Stromal cell of bone marrow (primary cell): ENCODE data around the gene KRTAP3-3.

Source experiments
- DNase-seq: peaks from one replicate; pipeline ENCODE4 v3.0.0-alpha.2; 2012; ENCODE audit warnings: low read depth

KRTAP3-3 gene

DNA sequence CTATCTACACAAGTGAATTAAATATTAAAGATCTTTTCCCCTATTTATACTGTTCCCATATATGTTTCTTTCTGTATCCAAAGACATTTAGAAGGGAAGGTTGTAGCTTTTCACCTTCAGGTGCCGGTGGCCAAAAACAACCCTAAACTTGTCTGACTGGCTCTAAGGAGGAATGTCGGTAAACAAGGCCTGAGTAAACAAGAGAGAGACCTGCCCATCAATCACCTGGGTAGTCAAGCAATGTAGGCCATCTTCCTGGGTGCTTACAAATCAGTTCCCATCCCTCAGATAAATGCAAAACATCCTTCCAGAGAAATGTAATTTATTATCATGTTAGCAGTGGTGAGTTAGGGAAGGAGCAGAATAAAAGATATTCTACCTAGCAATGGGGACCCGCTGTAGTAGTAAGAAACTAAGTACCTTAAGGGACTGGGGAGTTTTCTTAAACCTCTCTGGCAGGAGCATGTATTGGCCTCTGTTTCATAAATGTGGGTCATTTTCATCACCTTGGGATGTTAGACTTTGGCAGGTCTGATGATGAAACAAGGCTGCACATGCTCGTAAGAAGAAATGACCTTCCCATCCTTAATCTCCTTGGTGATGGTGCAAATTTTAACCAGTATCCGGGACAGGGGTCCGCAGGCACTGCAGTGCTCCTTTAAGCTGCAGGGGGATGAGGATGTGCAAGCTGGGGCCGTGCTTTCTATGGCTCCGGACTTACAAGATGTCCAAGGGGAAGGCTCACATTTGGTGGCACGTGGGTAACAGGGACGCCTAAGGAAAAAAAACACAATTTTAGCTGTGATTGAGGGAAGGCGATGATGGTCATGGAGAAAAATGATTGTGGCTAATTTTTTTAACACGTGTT is 35.6 kb downstream of the KRTAP3-3 start:
- DNase-seq: no peak

- peak; percentile 93 for DNase-seq
Observed at GRCh38 chr17:40956401-40957254, 37.3 kb downstream of the KRTAP3-3 start.

DNA sequence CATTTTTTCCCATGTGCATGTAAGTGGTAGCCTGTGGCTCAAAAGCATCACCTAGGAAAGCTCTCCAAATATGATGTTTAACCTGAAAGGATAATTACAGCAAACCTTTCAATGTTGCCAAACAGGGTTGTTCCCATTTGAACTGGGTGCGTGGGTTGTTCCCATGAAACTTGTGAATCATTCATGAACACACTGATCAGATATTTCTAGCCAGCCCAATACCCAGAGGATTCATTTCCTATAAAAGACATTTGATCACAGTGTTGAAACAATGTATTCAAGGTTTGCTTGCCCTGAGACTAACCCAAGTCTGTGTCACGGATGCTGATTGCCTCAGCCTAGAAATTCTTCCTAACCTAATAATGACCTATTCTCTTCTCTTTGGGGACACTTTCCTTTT is 40.1 kb downstream of the KRTAP3-3 start:
- DNase-seq: peak; percentile 89

DNA sequence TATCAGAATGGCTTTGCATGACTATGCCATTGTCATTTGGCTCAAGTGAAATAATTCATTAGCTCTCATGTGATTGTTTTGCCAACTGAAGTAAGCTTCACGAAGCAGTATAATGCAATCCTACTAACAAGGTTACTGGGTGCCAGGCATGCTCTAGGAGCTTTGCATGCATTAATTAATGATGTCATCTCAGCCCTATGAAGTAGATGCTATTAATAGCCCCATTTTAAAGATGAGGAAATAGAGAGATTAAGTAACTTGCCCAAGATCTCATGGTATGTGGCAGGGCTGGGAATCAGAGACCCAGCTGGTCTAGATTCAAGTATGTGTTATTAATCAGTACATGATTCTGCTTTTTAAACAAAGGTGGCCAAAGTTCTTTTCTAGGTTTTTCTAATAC is 41.3 kb downstream of the KRTAP3-3 start:
- DNase-seq: peak; percentile 70

DNA sequence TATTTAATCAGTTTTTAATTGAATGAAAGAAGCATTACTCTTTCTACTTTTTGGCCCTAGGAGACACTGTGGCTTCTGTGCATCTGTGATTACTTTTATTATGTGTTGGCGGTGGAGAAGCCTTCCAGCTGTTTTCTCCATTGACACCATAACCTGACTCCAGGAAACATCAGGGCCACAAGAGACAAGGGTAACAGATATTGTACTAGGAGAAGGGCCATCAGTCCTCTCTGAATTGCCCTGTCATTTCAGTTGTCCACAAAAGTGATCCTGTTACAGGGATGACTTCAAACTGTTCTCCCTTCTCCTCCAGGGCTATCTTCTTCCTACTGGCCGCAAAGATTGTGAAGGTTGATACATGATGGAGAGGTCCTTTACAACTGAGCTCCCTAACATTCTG is 41.8 kb downstream of the KRTAP3-3 start:
- no peak for DNase-seq

DNA sequence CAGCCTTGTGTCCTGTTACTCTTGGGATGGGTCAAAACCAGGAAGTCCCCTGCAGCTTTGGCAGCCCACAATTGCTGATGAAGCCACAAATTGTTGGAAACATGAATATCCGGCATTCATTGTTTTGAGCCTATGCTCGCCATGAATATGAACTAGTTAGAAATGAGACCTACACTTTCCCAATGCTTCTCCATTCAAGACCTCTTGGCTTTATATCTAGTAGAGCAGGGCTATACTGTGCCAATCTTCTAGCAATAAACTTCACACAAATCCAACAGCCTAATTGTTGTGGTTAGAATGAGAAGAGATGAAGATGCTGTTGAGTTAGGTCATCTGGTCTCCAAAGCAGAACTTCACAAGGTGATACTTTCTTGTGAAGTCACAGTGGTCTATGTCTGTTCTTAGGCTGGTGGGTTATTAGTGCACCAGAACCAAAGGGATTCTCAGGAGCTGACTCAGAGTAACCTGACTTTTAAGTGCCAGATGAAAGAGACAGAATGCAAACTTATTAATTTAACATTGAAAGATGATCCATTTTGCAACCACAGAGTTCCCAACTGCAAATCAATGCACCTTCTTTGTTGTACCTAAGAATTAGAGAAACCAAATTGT is 42.8 kb downstream of the KRTAP3-3 start:
- no peak for DNase-seq

DNA sequence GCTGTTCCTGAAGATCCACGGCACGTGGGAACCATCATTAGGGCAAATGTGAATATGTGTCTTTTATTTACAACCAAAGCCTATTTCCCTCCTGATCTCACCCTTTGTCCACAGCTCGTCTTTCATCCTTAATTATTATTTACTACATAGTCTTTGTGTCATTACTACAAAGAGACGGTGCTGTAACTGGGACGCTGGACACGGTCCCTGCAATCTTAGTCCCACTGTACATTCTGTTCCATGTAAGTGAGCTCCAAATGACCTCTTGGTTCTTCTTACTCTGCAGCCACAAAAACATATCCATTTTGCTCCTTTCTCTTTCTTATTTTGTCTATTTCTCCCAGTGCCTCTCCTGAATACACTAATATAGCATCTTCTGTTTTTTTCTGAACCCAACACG is 43.8 kb downstream of the KRTAP3-3 start:
- DNase-seq: no peak

DNA sequence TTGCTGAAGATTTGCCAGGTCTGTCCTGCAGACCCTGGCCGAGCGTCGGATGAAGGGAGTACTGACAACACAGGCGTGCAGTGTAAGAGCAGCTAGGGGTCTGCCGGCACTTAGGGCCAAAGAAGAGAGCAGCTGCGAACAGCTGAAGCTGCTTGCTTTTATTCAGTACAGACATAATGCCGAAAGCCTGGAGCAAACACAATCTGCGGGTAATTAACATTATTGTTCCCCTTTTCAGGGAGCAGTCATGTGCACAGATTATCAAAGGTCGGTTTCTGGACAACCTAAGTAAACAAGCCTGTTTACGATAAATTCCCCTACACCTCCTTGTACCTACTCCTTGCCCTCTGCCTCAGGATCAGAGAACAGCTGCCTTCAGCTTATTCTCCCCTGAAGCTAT is 44.5 kb downstream of the KRTAP3-3 start:
- no peak for DNase-seq

DNA sequence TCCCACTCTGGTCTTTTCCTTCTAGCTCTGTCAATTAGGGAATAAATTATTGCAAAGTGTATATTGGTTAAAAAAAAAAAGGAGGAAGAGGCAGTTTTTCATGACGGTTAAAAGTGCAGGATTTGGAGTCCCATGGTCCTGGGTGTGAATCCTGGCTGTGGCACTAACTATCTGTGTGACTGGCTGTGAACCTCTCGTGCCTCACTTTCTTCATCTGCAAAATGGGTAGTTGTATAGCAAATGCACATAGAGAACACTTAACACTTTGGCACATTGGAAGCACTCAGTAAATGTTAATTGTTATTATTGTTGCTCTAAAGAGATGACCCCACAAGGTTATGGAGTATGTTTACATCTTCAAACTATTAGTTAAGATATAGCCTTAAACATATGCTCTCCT is 46.0 kb downstream of the KRTAP3-3 start:
- no peak for DNase-seq

GRCh38 chr17:40945414-40945813 is 48.5 kb downstream of the KRTAP3-3 start:
- no peak for DNase-seq

DNA sequence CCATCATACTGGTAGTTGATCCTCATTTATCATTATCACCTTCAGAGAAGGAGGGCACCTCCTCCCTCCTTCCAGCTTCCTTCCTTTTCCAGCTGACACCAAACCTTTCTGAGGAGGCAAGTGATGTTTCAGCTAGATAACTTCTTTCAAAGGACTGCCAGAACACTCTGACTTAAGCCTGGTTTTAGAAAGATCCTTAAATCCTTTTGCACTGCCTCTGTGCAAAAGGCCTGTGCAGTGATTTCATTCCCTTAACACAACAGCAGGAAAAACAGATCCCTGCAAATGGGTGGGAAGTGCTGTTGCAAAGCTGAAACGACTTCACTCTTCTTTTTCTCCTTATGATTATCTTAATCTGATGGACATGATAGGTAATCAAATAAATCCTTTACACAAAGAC is 49.4 kb downstream of the KRTAP3-3 start:
- DNase-seq: no peak
